Mucosa of descending colon (tissue), 3 donors: ENCODE measurements around the gene SLC25A25. TPM values are rescaled to one million over a fixed set of nuclear protein-coding genes. Genes with fewer than 3 reads are reported as not detected.
A peak's percentile ranks its signal among the peaks of the same experiment; 100 is the strongest.

Experiments used
- ATAC-seq: fragments of 200-7000 bp; cut with Tn5 transposase; one replicate; pipeline ENCODE4 v1.9.1; 2020; ENCODE audit warnings: mild to moderate bottlenecking, moderate library complexity
- DNase-seq, 3 donors: peaks; one replicate each; pipeline ENCODE4 v3.0.0-alpha.2; 2020
- H3K36me3 ChIP-seq: fragments of 200-600 bp; one replicate; pipeline ENCODE4 v1.8.0; 2021; ENCODE audit warnings: low read depth, mild to moderate bottlenecking
- H3K4me1 ChIP-seq: fragments of 200-600 bp; one replicate; pipeline ENCODE4 v1.8.0; 2021; ENCODE audit warnings: low read depth, mild to moderate bottlenecking
- H3K4me3 ChIP-seq: fragments of 200-600 bp; one replicate; pipeline ENCODE4 v1.8.0; 2021; ENCODE audit warnings: mild to moderate bottlenecking
- H3K9me3 ChIP-seq: fragments of 200-600 bp; one replicate; pipeline ENCODE4 v1.8.0; 2021; ENCODE audit warnings: mild to moderate bottlenecking
- intact Hi-C, 2 donors: fragments of 100-400 bp; cut with DNase I in 1 of 2; cut with micrococcal nuclease in 1 of 2; formaldehyde crosslinking; loops; one replicate each; pipeline versions ENCODE4 v1.11.0 to v1.11.1; 2022; cut with DNase I, micrococcal nuclease
- total RNA-seq, 3 donors: library from RNA; stranded (reverse); fragmentation: NEBNext Ultra II Directional in 2 of 3; extraction: Animal tissue kit (Norgen Biotek cat#: 25700) in 2 of 3; gene quantifications; one replicate each; pipeline versions ENCODE4 v1.2.1 to v1.2.4, GENCODE V29; 2021 to 2023
- TF ChIP-seq, protein P1 (sequence below): fragments of 200-600 bp; IDR thresholded peaks from one replicate; pipeline ENCODE4 v1.8.0; 2022; ENCODE audit warnings: antibody characterized with exemption, mild to moderate bottlenecking
- donor health status: DM: no; HTN: no; CAD: no; lungs with moderate emphysema.
- donor health status: DM: no; HTN: no; CAD: no.
- donor health status: DM: no; HTN: yes; CAD: no.

SLC25A25 gene
- total RNA-seq, 3 donors from 2014 or later = 19.1 to 27.3 (median 21.3) TPM

GRCh38 chr9:128118971-128119665 is 51.1 kb downstream of the SLC25A25 start:
- intact Hi-C loops = loop anchor here (10.0 kb wide), 4 partner anchors 54 to 174 kb away; partner anchors contain the start of genes NAIF1 (in 1 of the 2) and SLC25A25 (in 1 of the 2)
- no peak for ATAC-seq
- no peaks in the 10 kb centered on the region for H3K36me3 ChIP-seq

GRCh38 chr9:128120061-128120740 is 52.2 kb downstream of the SLC25A25 start:
- Histone ChIP-seq H3K36me3 (no peaks in the 10 kb centered on the region), H3K4me1 (peaks cover 33% of the 10 kb centered on the region), H3K9me3 (no peaks in the 10 kb centered on the region), H3K4me3 (no peak overlapping the region)
- intact Hi-C loops = no loop called here
- DNase-seq = peak in 2 of 3 donors; percentile 31 to 48
- TF ChIP-seq, protein P1, sequence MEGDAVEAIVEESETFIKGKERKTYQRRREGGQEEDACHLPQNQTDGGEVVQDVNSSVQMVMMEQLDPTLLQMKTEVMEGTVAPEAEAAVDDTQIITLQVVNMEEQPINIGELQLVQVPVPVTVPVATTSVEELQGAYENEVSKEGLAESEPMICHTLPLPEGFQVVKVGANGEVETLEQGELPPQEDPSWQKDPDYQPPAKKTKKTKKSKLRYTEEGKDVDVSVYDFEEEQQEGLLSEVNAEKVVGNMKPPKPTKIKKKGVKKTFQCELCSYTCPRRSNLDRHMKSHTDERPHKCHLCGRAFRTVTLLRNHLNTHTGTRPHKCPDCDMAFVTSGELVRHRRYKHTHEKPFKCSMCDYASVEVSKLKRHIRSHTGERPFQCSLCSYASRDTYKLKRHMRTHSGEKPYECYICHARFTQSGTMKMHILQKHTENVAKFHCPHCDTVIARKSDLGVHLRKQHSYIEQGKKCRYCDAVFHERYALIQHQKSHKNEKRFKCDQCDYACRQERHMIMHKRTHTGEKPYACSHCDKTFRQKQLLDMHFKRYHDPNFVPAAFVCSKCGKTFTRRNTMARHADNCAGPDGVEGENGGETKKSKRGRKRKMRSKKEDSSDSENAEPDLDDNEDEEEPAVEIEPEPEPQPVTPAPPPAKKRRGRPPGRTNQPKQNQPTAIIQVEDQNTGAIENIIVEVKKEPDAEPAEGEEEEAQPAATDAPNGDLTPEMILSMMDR = no peak
- no peak for ATAC-seq

More at GRCh38 chr9:128118971-128119665, 51.1 kb downstream of the SLC25A25 start:
- H3K9me3 ChIP-seq = no peaks in the 10 kb centered on the region
- H3K4me3 ChIP-seq = no peak overlapping the region
- peaks cover 28% of the 10 kb centered on the region for H3K4me1 ChIP-seq
- DNase-seq = peak in 2 of 3 donors; percentile 31 to 56
- TF ChIP-seq, protein P1 = no peak

DNA sequence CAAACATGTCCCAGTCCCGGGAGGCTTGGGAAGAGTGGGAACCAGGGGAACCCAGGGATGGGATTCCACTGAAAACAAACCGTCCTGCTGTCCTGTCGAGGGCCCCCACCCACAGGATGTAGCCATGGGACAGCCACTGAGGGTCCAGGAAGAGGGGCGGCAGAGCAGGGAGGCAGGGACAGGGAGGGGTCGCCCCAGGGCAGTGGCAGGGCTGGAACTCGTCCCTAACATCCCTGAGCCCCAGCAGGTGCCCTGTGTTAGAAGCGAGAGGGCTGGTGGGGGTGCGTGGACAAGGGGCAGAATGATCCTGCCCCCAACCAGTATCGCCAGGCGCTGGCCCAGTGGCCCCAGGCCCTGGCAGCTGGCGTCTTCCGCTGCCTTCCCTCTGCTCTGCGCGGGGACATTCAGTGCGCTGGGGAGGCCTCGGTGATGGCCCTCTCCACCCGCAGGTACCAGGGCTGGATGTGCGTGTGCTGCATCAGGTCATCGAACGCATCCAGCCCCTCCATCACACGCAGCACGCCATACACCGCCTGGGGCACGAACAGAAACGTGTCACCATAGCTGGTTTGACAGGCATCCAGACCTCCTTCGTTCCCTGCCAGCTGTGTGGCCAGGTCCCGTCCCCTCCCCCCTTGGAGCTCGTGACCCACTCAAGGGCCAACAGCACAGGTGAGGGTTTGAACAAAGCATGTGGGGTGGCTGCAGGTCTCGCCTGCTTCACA is 52.9 kb downstream of the SLC25A25 start:
- intact Hi-C loops = no loop called here
- TF ChIP-seq, protein P1 = no peak
- no peaks in the 10 kb centered on the region for H3K9me3 ChIP-seq
- H3K4me1 ChIP-seq = peaks cover 33% of the 10 kb centered on the region
- ATAC-seq = no peak
- H3K4me3 ChIP-seq = no peak overlapping the region
- peak in 2 of 3 donors; percentile 31 to 49 for DNase-seq
- H3K36me3 ChIP-seq = no peaks in the 10 kb centered on the region

DNA sequence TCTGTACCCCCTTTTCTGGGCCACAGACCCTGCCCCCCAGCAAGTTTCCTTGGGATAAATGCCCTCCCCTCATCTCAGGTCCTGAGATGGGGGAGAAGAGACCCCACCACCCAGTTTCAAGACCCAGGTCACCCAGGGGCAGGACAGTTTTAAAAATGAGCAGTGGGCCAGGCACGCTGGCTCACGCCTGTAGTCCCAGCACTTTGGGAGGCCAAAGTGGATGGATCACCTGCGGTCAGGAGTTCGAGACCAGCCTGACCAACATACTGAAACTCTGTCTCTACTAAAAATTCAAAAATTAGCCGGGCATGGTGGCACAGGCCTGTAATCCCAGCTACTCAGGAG is 53.4 kb downstream of the SLC25A25 start:
- no peak for DNase-seq
- H3K4me3 ChIP-seq = no peak overlapping the region
- H3K4me1 ChIP-seq = peaks cover 33% of the 10 kb centered on the region
- H3K9me3 ChIP-seq = no peaks in the 10 kb centered on the region
- ATAC-seq = no peak
- TF ChIP-seq, protein P1 = no peak
- intact Hi-C loops = no loop called here
- H3K36me3 ChIP-seq = no peaks in the 10 kb centered on the region

GRCh38 chr9:128121924-128122808 is 54.1 kb downstream of the SLC25A25 start:
- DNase-seq = peak in 2 of 3 donors; percentile 24 to 52
- Histone ChIP-seq H3K4me1 (peaks cover 29% of the 10 kb centered on the region), H3K9me3 (no peaks in the 10 kb centered on the region), H3K36me3 (no peaks in the 10 kb centered on the region), H3K4me3 (no peak overlapping the region)
- TF ChIP-seq, protein P1 = no peak
- intact Hi-C loops = no loop called here
- ATAC-seq = no peak
